ENCODE data around the gene OR1I1. TPM values are rescaled to one million over a fixed set of nuclear protein-coding genes. Genes with fewer than 3 reads are reported as not detected.

The OR1I1 gene
- polyA plus RNA-seq, 1 donor from 2014 or later: not detected

DNA sequence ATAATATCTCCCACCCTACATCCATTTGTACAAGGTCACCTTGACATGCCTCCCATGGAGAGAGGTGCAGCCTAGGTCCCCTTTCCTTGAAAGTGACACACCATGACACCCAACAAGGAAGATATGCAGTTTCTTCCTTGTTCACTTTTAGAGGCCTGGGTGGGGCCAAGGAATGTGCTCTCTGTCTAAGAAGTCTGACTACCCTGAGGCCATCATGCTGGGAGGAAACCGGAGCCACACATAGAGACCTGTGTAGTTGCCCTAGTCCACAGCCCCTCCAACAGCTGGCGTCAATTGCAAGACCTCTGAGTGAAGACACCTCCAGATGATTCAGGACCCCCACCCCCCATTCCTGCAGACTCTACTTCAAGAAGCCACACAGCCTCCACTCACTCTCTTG is 36.2 kb downstream of the OR1I1 start:
- Histone ChIP-seq H2AFZ (ENCODE audit: low read depth, low read length) (no peak overlapping the region), H3F3A (ENCODE audit: insufficient read depth, low read length, poor library complexity, severe bottlenecking) (no peaks in the 10 kb centered on the region), H3K27me3 (ENCODE audit: insufficient read depth, low read depth, low read length) (no peaks in the 10 kb centered on the region), H3K9me2 (ENCODE audit: insufficient read depth, low read length) (no peaks in the 10 kb centered on the region), H3K36me3 (ENCODE audit: insufficient read depth, low read length) (peaks cover 5% of the 10 kb centered on the region), H3K9me3 (ENCODE audit: low read length) (no peaks in the 10 kb centered on the region), H3K4me3 (ENCODE audit: low read length) (no peak overlapping the region), H3K79me2 (replicated peaks; ENCODE audit: insufficient read depth, low read length) (no peaks in the 10 kb centered on the region), H4K20me1 (ENCODE audit: insufficient read depth) (no peaks in the 10 kb centered on the region), H3K27ac (ENCODE audit: low read length) (no peak overlapping the region), H3K4me2 (ENCODE audit: low read length) (no peak overlapping the region), H3K9ac (ENCODE audit: low read length) (no peak overlapping the region)
- TF ChIP-seq SMC3 (conservative IDR thresholded peaks at IDR 0.05; ENCODE audit: poor library complexity) (no peak), EP300 (conservative IDR thresholded peaks at IDR 0.05; ENCODE audit: poor library complexity, severe bottlenecking) (no peak)

- no peak overlapping the region for H3K4me3 ChIP-seq (ENCODE audit: low read length)
- peaks cover 5% of the 10 kb centered on the region for H3K36me3 ChIP-seq (ENCODE audit: insufficient read depth, low read length)
- H3K9me3 ChIP-seq (ENCODE audit: low read length): no peaks in the 10 kb centered on the region
- no peaks in the 10 kb centered on the region for H3K9me2 ChIP-seq (ENCODE audit: insufficient read depth, low read length)
- H4K20me1 ChIP-seq (ENCODE audit: insufficient read depth): no peaks in the 10 kb centered on the region
- peaks cover under 1% of the 10 kb centered on the region for H3K79me2 ChIP-seq (replicated peaks; ENCODE audit: insufficient read depth, low read length)
- H3K4me2 ChIP-seq (ENCODE audit: low read length): no peak overlapping the region
- no peak overlapping the region for H3K27ac ChIP-seq (ENCODE audit: low read length)
- no peak overlapping the region for H3K9ac ChIP-seq (ENCODE audit: low read length)
- TF ChIP-seq, protein P1, sequence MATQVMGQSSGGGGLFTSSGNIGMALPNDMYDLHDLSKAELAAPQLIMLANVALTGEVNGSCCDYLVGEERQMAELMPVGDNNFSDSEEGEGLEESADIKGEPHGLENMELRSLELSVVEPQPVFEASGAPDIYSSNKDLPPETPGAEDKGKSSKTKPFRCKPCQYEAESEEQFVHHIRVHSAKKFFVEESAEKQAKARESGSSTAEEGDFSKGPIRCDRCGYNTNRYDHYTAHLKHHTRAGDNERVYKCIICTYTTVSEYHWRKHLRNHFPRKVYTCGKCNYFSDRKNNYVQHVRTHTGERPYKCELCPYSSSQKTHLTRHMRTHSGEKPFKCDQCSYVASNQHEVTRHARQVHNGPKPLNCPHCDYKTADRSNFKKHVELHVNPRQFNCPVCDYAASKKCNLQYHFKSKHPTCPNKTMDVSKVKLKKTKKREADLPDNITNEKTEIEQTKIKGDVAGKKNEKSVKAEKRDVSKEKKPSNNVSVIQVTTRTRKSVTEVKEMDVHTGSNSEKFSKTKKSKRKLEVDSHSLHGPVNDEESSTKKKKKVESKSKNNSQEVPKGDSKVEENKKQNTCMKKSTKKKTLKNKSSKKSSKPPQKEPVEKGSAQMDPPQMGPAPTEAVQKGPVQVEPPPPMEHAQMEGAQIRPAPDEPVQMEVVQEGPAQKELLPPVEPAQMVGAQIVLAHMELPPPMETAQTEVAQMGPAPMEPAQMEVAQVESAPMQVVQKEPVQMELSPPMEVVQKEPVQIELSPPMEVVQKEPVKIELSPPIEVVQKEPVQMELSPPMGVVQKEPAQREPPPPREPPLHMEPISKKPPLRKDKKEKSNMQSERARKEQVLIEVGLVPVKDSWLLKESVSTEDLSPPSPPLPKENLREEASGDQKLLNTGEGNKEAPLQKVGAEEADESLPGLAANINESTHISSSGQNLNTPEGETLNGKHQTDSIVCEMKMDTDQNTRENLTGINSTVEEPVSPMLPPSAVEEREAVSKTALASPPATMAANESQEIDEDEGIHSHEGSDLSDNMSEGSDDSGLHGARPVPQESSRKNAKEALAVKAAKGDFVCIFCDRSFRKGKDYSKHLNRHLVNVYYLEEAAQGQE (IDR thresholded peaks at IDR 0.05; ENCODE audit: borderline replicate concordance): no peak
- TF ChIP-seq EP300 (conservative IDR thresholded peaks at IDR 0.05; ENCODE audit: poor library complexity, severe bottlenecking) (no peak), RAD21 (conservative IDR thresholded peaks at IDR 0.05) (no peak), TAF1 (IDR thresholded peaks at IDR 0.05; ENCODE audit: low read depth) (no peak), MXI1 (conservative IDR thresholded peaks at IDR 0.05; ENCODE audit: poor library complexity, severe bottlenecking) (no peak), POLR2AphosphoS5 (IDR thresholded peaks at IDR 0.05) (no peak)
- TF ChIP-seq, protein P2, sequence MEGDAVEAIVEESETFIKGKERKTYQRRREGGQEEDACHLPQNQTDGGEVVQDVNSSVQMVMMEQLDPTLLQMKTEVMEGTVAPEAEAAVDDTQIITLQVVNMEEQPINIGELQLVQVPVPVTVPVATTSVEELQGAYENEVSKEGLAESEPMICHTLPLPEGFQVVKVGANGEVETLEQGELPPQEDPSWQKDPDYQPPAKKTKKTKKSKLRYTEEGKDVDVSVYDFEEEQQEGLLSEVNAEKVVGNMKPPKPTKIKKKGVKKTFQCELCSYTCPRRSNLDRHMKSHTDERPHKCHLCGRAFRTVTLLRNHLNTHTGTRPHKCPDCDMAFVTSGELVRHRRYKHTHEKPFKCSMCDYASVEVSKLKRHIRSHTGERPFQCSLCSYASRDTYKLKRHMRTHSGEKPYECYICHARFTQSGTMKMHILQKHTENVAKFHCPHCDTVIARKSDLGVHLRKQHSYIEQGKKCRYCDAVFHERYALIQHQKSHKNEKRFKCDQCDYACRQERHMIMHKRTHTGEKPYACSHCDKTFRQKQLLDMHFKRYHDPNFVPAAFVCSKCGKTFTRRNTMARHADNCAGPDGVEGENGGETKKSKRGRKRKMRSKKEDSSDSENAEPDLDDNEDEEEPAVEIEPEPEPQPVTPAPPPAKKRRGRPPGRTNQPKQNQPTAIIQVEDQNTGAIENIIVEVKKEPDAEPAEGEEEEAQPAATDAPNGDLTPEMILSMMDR (IDR thresholded peaks at IDR 0.05; ENCODE audit: poor library complexity, severe bottlenecking): no peak
- no peak overlapping the region for H2AFZ ChIP-seq (ENCODE audit: low read depth, low read length)
- H3F3A ChIP-seq (ENCODE audit: insufficient read depth, low read length, poor library complexity, severe bottlenecking): no peaks in the 10 kb centered on the region
- no peaks in the 10 kb centered on the region for H3K27me3 ChIP-seq (ENCODE audit: insufficient read depth, low read depth, low read length)
These were observed 36.9 kb downstream of the OR1I1 start for GRCh38 chr19:15118789-15119494.
